Measurements from ENCODE around the gene PIK3AP1.

The PIK3AP1 gene

GRCh38 chr10:96641396-96642295 lies 78.7 kb downstream of the PIK3AP1 start:
- Mint-ChIP-seq H3K4me1 (peaks cover 21% of the 10 kb centered on the region), H3K4me3 (no peak overlapping the region), H3K27me3 (ENCODE audit: low read depth, poor library complexity) (peaks cover 5% of the 10 kb centered on the region), H3K27ac (no peak overlapping the region), H3K9me3 (peaks cover 8% of the 10 kb centered on the region), H3K36me3 (ENCODE audit: low read depth) (peaks cover 10% of the 10 kb centered on the region)
- no peak for DNase-seq
- no peak for TF ChIP-seq CTCF (IDR thresholded peaks at IDR 0.05)

- TF ChIP-seq CTCF (IDR thresholded peaks at IDR 0.05) = no peak
- H3K27ac Mint-ChIP-seq = peak overlapping the region; percentile 68
- peaks cover 8% of the 10 kb centered on the region for H3K9me3 Mint-ChIP-seq
- DNase-seq = no peak
- H3K27me3 Mint-ChIP-seq (ENCODE audit: low read depth, poor library complexity) = peaks cover 7% of the 10 kb centered on the region
- H3K4me1 Mint-ChIP-seq = peaks cover 19% of the 10 kb centered on the region
- peaks cover 10% of the 10 kb centered on the region for H3K36me3 Mint-ChIP-seq (ENCODE audit: low read depth)
- H3K4me3 Mint-ChIP-seq = no peak overlapping the region
Measured at GRCh38 chr10:96639899-96640298, 80.4 kb downstream of the PIK3AP1 start.

- no peak for DNase-seq
- TF ChIP-seq CTCF (IDR thresholded peaks at IDR 0.05) = no peak
- H3K9me3 Mint-ChIP-seq = peaks cover 8% of the 10 kb centered on the region
- peaks cover 8% of the 10 kb centered on the region for H3K27me3 Mint-ChIP-seq (ENCODE audit: low read depth, poor library complexity)
- peaks cover 10% of the 10 kb centered on the region for H3K36me3 Mint-ChIP-seq (ENCODE audit: low read depth)
- no peak overlapping the region for H3K4me3 Mint-ChIP-seq
- H3K27ac Mint-ChIP-seq = no peak overlapping the region
- H3K4me1 Mint-ChIP-seq = peaks cover 19% of the 10 kb centered on the region
Measured at GRCh38 chr10:96638696-96639095, 81.6 kb downstream of the PIK3AP1 start.

GRCh38 chr10:96638120-96638519 lies 82.2 kb downstream of the PIK3AP1 start:
- peaks cover 10% of the 10 kb centered on the region for H3K36me3 Mint-ChIP-seq (ENCODE audit: low read depth)
- no peak for DNase-seq
- peaks cover 8% of the 10 kb centered on the region for H3K27me3 Mint-ChIP-seq (ENCODE audit: low read depth, poor library complexity)
- H3K27ac Mint-ChIP-seq = no peak overlapping the region
- no peak for TF ChIP-seq CTCF (IDR thresholded peaks at IDR 0.05)
- no peak overlapping the region for H3K4me3 Mint-ChIP-seq
- H3K4me1 Mint-ChIP-seq = peaks cover 23% of the 10 kb centered on the region
- H3K9me3 Mint-ChIP-seq = peaks cover 8% of the 10 kb centered on the region

GRCh38 chr10:96637709-96638108 lies 82.6 kb downstream of the PIK3AP1 start:
- peaks cover 27% of the 10 kb centered on the region for H3K4me1 Mint-ChIP-seq
- H3K4me3 Mint-ChIP-seq = no peak overlapping the region

More at GRCh38 chr10:96637709-96638108, 82.6 kb downstream of the PIK3AP1 start:
- H3K9me3 Mint-ChIP-seq = peaks cover 8% of the 10 kb centered on the region
- H3K36me3 Mint-ChIP-seq (ENCODE audit: low read depth) = peaks cover 10% of the 10 kb centered on the region
- no peak for TF ChIP-seq CTCF (IDR thresholded peaks at IDR 0.05)
- H3K27ac Mint-ChIP-seq = no peak overlapping the region
- no peak for DNase-seq
- H3K27me3 Mint-ChIP-seq (ENCODE audit: low read depth, poor library complexity) = peaks cover 8% of the 10 kb centered on the region

Measured in nephron progenitor cell (in vitro differentiated cells).